ENCODE data around the gene SUPT6H.

The SUPT6H gene

DNA sequence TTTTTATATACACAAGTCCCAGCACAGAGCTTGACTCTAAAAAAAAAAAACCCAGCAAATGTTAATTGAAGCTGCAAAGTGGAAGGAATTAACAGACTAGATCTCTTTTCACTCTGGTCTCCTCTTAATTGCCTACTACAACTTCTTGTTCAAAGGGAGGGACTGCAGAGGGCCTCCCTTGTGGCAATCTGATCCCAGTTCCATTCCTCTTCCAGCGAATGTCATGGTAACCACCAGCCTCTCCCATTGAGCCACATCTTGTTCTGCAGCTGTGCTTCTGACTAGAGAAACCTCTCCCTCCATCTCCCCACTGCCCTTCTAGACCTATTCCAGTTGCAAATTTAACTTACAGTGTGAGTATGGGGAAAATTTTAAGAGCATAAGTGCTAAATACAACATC is 5.9 kb downstream of the SUPT6H start:
- no peak overlapping the region for H3K4me3 ChIP-seq (ENCODE audit: low read depth, low read length)
- TF ChIP-seq, protein P1, sequence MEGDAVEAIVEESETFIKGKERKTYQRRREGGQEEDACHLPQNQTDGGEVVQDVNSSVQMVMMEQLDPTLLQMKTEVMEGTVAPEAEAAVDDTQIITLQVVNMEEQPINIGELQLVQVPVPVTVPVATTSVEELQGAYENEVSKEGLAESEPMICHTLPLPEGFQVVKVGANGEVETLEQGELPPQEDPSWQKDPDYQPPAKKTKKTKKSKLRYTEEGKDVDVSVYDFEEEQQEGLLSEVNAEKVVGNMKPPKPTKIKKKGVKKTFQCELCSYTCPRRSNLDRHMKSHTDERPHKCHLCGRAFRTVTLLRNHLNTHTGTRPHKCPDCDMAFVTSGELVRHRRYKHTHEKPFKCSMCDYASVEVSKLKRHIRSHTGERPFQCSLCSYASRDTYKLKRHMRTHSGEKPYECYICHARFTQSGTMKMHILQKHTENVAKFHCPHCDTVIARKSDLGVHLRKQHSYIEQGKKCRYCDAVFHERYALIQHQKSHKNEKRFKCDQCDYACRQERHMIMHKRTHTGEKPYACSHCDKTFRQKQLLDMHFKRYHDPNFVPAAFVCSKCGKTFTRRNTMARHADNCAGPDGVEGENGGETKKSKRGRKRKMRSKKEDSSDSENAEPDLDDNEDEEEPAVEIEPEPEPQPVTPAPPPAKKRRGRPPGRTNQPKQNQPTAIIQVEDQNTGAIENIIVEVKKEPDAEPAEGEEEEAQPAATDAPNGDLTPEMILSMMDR (IDR thresholded peaks at IDR 0.05; ENCODE audit: borderline replicate concordance, insufficient read depth, low read depth, low read length): no peak

DNA sequence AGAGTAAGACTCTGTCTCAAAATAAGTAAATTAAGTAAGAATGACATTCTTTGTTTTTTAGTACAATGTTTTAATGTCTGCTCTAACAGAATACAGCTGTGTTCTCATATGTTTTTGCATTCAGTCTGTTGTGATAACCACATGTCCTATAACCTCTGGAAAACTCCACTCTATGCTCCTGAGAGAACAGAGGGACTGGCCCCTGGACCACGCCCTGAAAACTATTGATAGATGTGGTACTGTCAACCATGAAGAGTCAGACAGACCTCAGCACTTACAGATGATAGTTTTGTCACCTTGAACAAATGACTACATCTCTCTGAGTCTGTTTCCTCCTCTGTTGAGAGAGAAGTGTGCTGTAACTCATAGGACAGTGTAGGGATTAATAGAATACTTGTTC is 7.9 kb downstream of the SUPT6H start:
- TF ChIP-seq, protein P1 (IDR thresholded peaks at IDR 0.05; ENCODE audit: borderline replicate concordance, insufficient read depth, low read depth, low read length): no peak
- no peak overlapping the region for H3K4me3 ChIP-seq (ENCODE audit: low read depth, low read length)

DNA sequence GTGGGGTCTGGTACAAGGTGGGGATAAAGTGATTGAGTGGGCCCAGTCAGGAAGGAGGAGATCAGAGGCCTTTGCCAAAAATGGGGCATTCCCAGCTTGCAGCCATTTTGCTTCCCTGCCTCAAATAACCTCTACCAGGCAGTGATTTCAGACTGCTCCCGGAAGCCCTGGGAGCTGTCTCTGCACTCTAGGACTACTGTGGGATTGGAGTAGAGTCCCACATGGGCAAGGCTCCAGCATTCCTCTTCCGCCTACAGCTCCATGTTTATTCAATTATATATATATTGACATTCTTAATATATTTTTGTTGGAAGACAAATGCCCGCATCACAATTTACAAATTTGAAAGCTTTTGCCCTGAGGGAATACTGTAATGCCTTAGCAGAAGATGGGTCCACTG is 13.5 kb downstream of the SUPT6H start:
- TF ChIP-seq, protein P1 (IDR thresholded peaks at IDR 0.05; ENCODE audit: borderline replicate concordance, insufficient read depth, low read depth, low read length): no peak
- H3K4me3 ChIP-seq (ENCODE audit: low read depth, low read length): no peak overlapping the region

DNA sequence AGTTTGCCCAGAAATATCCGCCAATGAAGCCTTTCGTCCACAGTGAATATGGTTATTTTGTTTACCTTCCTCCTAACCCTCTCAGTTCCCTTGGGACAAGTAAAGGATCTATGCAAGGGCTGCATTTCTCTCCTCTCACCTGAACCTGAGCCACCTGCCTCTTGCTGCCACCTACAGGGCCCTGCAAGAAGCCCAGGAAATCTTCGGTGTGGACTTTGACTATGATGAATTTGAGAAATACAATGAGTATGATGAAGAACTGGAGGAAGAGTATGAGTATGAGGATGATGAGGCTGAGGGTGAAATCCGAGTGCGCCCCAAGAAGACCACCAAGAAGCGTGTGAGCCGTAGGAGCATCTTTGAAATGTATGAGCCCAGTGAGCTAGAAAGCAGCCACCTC is 14.0 kb downstream of the SUPT6H start:
- TF ChIP-seq, protein P1 (IDR thresholded peaks at IDR 0.05; ENCODE audit: borderline replicate concordance, insufficient read depth, low read depth, low read length): peak; percentile 43; the same call in 1 of the 2 replicates

DNA sequence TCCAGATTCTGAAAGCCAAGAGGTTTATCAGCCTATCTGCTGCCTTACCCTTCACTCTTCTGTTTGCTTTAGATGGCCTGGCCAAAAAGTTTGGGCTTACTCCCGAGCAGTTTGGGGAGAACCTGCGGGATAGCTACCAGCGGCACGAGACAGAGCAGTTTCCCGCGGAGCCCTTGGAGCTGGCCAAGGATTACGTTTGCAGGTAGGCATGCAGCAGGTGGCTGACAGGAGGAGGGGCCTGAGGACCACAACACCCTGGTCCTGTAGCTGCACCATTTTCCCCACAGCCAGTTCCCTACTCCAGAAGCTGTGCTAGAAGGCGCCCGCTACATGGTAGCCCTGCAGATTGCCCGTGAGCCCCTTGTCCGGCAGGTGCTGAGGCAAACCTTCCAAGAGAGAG is 20.6 kb downstream of the SUPT6H start:
- no peak overlapping the region for H3K4me3 ChIP-seq (ENCODE audit: low read depth, low read length)
- TF ChIP-seq, protein P1 (IDR thresholded peaks at IDR 0.05; ENCODE audit: borderline replicate concordance, insufficient read depth, low read depth, low read length): no peak

More for the DNA sequence above, 14.0 kb downstream of the SUPT6H start:
- no peak overlapping the region for H3K4me3 ChIP-seq (ENCODE audit: low read depth, low read length)

DNA sequence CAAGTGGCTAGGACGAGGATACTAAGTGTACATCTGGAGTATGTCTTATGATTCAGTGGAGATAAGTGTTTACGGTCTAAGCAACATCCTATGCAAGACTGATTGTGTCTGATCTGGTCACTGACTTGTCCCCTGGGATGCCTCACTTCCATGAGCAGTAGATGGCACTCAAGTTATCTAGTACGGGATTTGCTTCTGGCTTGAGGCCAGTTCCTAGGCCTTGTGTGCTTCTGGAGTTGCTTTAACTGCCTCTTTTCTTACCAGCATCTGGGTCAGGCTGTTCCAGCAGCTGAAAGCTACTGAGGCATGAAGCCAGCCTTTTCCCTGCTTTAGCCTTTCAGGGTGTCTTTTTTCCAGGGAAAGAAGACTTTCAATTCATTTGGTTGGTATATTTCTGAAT is 23.0 kb downstream of the SUPT6H start:
- TF ChIP-seq, protein P1 (IDR thresholded peaks at IDR 0.05; ENCODE audit: borderline replicate concordance, insufficient read depth, low read depth, low read length): no peak
- H3K4me3 ChIP-seq (ENCODE audit: low read depth, low read length): no peak overlapping the region

DNA sequence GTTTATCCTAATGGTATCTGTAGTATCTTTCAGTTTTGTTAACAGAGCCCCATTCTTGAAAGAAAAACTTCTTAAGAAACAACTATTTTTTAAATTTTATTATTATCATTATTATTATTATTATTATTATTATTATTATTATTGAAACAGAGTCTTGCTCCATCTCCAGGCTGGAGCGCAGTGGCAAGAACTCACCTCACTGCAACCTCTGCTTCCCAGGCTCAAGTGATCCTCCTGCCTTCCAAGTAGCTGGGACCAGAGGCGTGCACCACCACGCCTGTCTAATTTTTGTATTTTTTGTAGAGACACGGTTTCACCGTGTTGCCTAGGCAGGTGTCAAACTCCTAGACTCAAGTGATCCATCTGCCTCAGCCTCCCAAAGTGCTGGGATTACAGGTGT is 23.4 kb downstream of the SUPT6H start:
- TF ChIP-seq, protein P1 (IDR thresholded peaks at IDR 0.05; ENCODE audit: borderline replicate concordance, insufficient read depth, low read depth, low read length): no peak

More for the DNA sequence above, 23.4 kb downstream of the SUPT6H start:
- no peak overlapping the region for H3K4me3 ChIP-seq (ENCODE audit: low read depth, low read length)
